Gastroesophageal sphincter (tissue), 4 donors: Measurements from ENCODE around the gene OPA1. TPM values are rescaled to one million over a fixed set of nuclear protein-coding genes. Genes with fewer than 3 reads are reported as not detected.

Experiments used
- ATAC-seq: fragments of 150-250 bp; one replicate; pipeline ENCODE4 v1.9.1; 2016; ENCODE audit warnings: mild to moderate bottlenecking, moderate library complexity
- H3K27ac ChIP-seq, 4 donors: fragments of 200-600 bp; sonication (generic) in 3 of 4; 1 replicate in 3 of 4; 2 replicates in 1 of 4; pipeline ENCODE4 v1.5.1; 2016 to 2019
- H3K27me3 ChIP-seq: fragments of 200-600 bp; sonication (generic); one replicate; pipeline ENCODE4 v1.5.1; 2019
- H3K36me3 ChIP-seq, 2 donors: fragments of 200-600 bp; sonication (generic); one replicate each; pipeline ENCODE4 v1.5.1; 2019; ENCODE audit warnings: control low read depth in 1 of 2
- H3K4me1 ChIP-seq, 3 donors: fragments of 200-600 bp; sonication (generic); 1 replicate in 2 of 3; 2 replicates in 1 of 3; pipeline ENCODE4 v1.5.1; 2016 to 2019; ENCODE audit warnings: control low read depth in 2 of 3
- H3K4me3 ChIP-seq, 2 donors: fragments of 200-600 bp; sonication (generic); one replicate each; pipeline ENCODE4 v1.5.1; 2019; ENCODE audit warnings: mild to moderate bottlenecking in 1 of 2, moderate library complexity in 1 of 2
- H3K9me3 ChIP-seq, 3 donors: fragments of 200-600 bp; sonication (generic); one replicate each; pipeline ENCODE4 v1.5.1; 2017 to 2019; ENCODE audit warnings: control low read depth in 2 of 3
- EP300 ChIP-seq: sonication (generic); formaldehyde crosslinking; IDR thresholded peaks from one replicate; pipeline ENCODE4 v1.6.1; 2017; ENCODE audit warnings: antibody characterized with exemption, mild to moderate bottlenecking
- POLR2A ChIP-seq, 2 donors: fragments of 450-650 bp; IDR thresholded peaks; one replicate each; pipeline ENCODE4 v1.6.1; 2017; ENCODE audit warnings: antibody characterized with exemption in 2 of 2, mild to moderate bottlenecking in 2 of 2, moderate library complexity in 1 of 2
- POLR2AphosphoS5 ChIP-seq: sonication (generic); formaldehyde crosslinking; IDR thresholded peaks from one replicate; pipeline ENCODE4 v1.6.1; 2017; ENCODE audit warnings: antibody characterized with exemption
- WGBS, 2 donors: methylation state at CpG; one replicate each; pipeline ENCODE4 v1.1.5; 2018; ENCODE audit warnings: low coverage in 1 of 2; 5-methylcytosine and 5-hydroxymethylcytosine counted together
- total RNA-seq, 4 donors: library from RNA; depleted of rRNA; stranded (reverse); fragments of >200 nt; gene quantifications; one replicate each; pipeline ENCODE4 v1.1.0, GENCODE V29; 2016
- TF ChIP-seq, protein P1 (sequence below), 4 experiments: fragments of 200-600 bp in 2 of 4; fragments of 450-650 bp in 2 of 4; sonication (generic) in 1 of 4; IDR thresholded peaks; one replicate each; pipeline ENCODE4 v1.5.1; 2017 to 2019; ENCODE audit warnings: antibody characterized with exemption in 4 of 4, mild to moderate bottlenecking in 2 of 4, moderate library complexity in 2 of 4

The OPA1 gene
- total RNA-seq, 4 donors from 2014 or later, result 52.6 to 70.4 (median 57.9) TPM

DNA sequence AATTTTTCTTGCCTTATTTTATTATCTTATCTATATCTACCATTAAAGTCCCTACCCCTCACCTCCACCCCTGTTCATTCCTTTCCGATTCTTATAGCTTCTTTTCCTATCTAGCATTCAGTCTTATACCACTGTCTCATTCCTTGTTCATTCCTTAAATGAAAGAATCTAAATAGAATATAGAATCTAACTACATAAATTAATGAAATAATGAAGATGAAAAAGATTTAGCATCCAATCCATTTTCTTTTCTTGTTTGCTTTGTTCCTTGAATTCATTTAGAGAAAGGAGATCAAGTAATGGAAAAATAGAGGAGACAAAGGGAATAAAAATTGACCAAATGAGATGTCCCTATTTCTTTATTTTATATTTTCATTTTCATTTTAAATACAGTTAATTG is 67.2 kb downstream of the OPA1 start:
- Histone ChIP-seq H3K4me3 (no peak overlapping the region), H3K9me3 (no peaks in the 10 kb centered on the region), H3K36me3 (peaks cover 0 to 97% of the 10 kb centered on the region in 2 donors), H3K4me1 (peaks cover 0 to 2% (median 0%) of the 10 kb centered on the region in 3 donors), H3K27ac (no peak overlapping the region), H3K27me3 (no peaks in the 10 kb centered on the region)
- WGBS, 2 donors, result 90 to 100% methylated on average over 1 of the region's 1 CpG
- TF ChIP-seq, protein P1, sequence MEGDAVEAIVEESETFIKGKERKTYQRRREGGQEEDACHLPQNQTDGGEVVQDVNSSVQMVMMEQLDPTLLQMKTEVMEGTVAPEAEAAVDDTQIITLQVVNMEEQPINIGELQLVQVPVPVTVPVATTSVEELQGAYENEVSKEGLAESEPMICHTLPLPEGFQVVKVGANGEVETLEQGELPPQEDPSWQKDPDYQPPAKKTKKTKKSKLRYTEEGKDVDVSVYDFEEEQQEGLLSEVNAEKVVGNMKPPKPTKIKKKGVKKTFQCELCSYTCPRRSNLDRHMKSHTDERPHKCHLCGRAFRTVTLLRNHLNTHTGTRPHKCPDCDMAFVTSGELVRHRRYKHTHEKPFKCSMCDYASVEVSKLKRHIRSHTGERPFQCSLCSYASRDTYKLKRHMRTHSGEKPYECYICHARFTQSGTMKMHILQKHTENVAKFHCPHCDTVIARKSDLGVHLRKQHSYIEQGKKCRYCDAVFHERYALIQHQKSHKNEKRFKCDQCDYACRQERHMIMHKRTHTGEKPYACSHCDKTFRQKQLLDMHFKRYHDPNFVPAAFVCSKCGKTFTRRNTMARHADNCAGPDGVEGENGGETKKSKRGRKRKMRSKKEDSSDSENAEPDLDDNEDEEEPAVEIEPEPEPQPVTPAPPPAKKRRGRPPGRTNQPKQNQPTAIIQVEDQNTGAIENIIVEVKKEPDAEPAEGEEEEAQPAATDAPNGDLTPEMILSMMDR (IDR thresholded peaks at IDR 0.05), result no peak
- no peak for TF ChIP-seq POLR2A (IDR thresholded peaks at IDR 0.05)
- no peak for TF ChIP-seq POLR2AphosphoS5
- TF ChIP-seq EP300, result no peak
- no peak for ATAC-seq

DNA sequence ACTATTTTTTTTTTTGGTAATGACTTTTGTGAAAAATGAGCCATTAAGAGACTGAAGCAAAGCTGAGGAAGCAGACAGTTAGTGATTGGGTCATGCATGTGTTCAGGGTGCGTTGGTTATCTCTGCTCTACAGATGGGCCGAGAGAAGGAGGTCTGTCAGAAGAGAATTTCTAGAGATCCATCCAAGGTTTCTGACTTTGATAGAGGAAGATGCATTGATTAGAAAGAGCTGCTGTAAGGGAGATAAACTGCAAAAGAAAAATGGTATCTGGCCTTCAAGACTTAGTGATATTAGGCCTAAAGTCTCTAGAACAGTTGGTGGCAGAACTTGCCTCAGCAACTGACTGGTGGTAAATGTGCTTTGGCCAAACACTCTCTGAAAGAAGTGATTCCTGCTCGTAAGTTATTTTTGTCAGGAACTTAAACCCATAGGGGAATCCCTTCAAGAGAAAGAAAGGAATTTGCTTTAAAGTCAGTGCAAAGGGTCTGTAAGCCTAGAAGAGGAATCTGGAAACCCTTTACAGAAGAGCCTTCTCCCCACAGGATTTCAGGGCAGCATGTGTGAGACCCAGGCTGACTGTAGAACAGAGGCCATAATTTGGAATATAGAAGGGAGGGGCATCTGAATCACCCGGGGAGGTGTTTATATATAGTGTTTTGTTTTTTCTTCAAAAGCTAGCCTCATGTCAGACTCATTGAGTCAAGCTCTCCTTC is 67.8 kb downstream of the OPA1 start:
- peaks cover 0 to 4% (median 0%) of the 10 kb centered on the region in 3 donors for H3K4me1 ChIP-seq
- 57 to 61% methylated on average over 2 of the region's 4 CpGs for WGBS, 2 donors
- TF ChIP-seq EP300, result no peak
- TF ChIP-seq POLR2A (IDR thresholded peaks at IDR 0.05), result no peak
- TF ChIP-seq, protein P1 (IDR thresholded peaks at IDR 0.05), result no peak
- TF ChIP-seq POLR2AphosphoS5, result no peak

DNA sequence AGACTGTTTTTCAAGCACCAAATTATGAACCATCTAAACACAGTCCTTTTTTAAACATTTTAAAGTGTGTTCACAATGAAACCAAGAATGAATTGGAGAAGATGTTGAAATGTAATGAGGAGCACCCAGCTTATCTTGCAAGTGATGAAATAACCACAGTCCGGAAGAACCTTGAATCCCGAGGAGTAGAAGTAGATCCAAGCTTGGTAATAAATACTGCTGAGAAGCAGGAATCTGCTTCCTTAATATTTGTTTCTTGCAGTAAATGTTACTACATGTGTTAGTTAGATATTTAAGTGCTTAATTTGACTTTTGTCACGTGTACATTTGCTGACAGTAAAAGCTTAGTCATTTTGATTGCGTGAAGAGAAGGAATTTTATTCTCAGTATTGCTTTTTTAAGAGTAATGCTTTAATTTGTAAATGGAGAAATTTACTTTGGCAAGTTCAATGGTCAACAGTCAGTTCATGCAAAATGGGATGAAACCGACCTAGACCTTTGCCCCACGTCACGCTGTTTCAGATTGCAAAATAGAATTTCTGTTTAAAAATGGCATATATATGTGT is 69.8 kb downstream of the OPA1 start:
- no peak for ATAC-seq
- 80 to 89% methylated on average over 7 of the region's 7 CpGs for WGBS, 2 donors
- no peak for TF ChIP-seq EP300
- TF ChIP-seq POLR2A (IDR thresholded peaks at IDR 0.05), result no peak
- Histone ChIP-seq H3K36me3 (peaks cover 0 to 93% of the 10 kb centered on the region in 2 donors), H3K9me3 (no peaks in the 10 kb centered on the region), H3K4me1 (peaks cover 0 to 4% (median 0%) of the 10 kb centered on the region in 3 donors), H3K27me3 (no peaks in the 10 kb centered on the region), H3K27ac (no peak overlapping the region), H3K4me3 (no peak overlapping the region)

More for the DNA sequence above, 67.8 kb downstream of the OPA1 start:
- H3K27ac ChIP-seq, result no peak overlapping the region
- H3K4me3 ChIP-seq, result no peak overlapping the region
- no peaks in the 10 kb centered on the region for H3K27me3 ChIP-seq
- peaks cover 0 to 91% of the 10 kb centered on the region in 2 donors for H3K36me3 ChIP-seq
- H3K9me3 ChIP-seq, result no peaks in the 10 kb centered on the region
- no peak for ATAC-seq

DNA sequence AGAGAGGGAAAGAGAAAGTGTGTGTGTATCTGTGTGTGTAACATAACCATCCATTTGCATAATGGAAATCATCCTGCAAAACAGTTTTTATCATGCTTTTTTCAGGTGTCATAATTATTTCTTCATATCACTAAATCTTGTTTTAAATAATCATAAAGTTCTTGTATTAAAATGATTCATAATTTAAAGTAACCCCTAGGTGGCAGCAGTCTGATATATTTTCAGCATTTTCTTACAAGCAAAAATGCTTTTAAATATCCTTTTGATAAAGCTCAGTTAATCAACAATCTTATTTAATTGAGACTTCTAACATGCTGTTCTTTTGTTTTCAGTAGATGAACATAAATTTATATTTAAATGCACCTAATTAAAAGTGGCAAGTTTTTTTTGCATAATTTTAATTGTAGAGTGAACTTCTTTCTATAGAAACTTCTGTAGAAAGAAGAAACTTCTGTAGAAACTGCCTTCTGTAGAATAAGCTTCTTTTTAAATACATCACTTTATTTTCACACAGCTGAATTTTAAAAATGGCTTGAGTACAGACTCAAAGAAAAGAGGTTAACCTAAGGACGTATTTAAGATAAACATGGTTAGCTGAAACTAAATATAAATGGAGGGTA is 72.5 kb downstream of the OPA1 start:
- Histone ChIP-seq H3K4me3 (no peak overlapping the region), H3K27me3 (no peaks in the 10 kb centered on the region), H3K27ac (no peak overlapping the region), H3K4me1 (peaks cover 0 to 4% (median 0%) of the 10 kb centered on the region in 3 donors), H3K9me3 (no peaks in the 10 kb centered on the region), H3K36me3 (peaks cover 0 to 93% of the 10 kb centered on the region in 2 donors)
- WGBS, 2 donors, result 83 to 100% methylated on average over 1 of the region's 1 CpG
- no peak for ATAC-seq
- TF ChIP-seq POLR2A (IDR thresholded peaks at IDR 0.05) (no peak), EP300 (no peak)
- TF ChIP-seq, protein P1 (IDR thresholded peaks at IDR 0.05), result peak; percentile 34 to 47 (median 42)

DNA sequence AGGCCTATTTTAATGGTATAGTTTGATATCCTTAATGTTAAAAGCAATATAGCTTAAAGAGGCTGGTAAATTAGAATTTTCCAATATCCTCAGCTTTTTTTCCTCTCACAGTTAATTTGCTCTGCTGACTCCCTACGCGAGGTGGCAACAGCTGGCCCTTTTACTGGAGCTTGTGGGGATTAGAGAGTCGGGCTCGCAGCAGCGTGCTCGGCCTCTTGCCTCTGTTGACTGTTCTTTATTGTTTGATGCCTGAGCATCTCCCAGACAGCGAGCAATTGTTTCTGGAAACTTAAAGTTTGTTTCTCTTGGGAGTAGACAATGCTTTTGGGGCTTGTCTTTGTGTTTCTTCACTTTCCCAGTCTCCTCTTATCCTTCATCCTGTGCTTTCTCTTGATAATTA is 80.8 kb downstream of the OPA1 start:
- Histone ChIP-seq H3K4me3 (no peak overlapping the region), H3K9me3 (no peaks in the 10 kb centered on the region), H3K27ac (no peak overlapping the region), H3K4me1 (no peaks in the 10 kb centered on the region), H3K36me3 (peaks cover 0 to 54% of the 10 kb centered on the region in 2 donors), H3K27me3 (no peaks in the 10 kb centered on the region)
- TF ChIP-seq, protein P1 (IDR thresholded peaks at IDR 0.05), result no peak
- no peak for TF ChIP-seq POLR2AphosphoS5
- TF ChIP-seq POLR2A (IDR thresholded peaks at IDR 0.05), result no peak
- TF ChIP-seq EP300, result no peak
- no peak for ATAC-seq
- 88 to 98% methylated on average over 7 of the region's 7 CpGs for WGBS, 2 donors
